Endothelial cell of umbilical vein (primary cell): ENCODE measurements around the gene DYNLRB2. TPM values are rescaled to one million over a fixed set of nuclear protein-coding genes. Genes with fewer than 3 reads are reported as not detected.

ENCODE experiments used
- BruUV-seq: library from RNA; stranded (reverse); fragments of 400-500 nt; replicated peaks from 2 replicates; lab custom pipeline; 2021; lab: Mats Ljungman, UMichigan
- CTCF ChIA-PET: fragments of 300-600, 350-600 bp; sonication (Branson Sonifier 250); formaldehyde crosslinking; loops from one replicate; lab custom pipeline; 2021; ENCODE audit warnings: antibody characterized with exemption, inconsistent platforms; lab: Charles Lee
- POLR2A ChIA-PET: fragments of 300-600, 350-600 bp; sonication (Branson Sonifier 250); formaldehyde crosslinking; loops from one replicate; lab custom pipeline; 2021; ENCODE audit warnings: antibody characterized with exemption, inconsistent platforms; lab: Charles Lee
- DNase-seq: peaks from one replicate; pipeline ENCODE4 v3.0.0-alpha.2; 2011; ENCODE audit warnings: low read depth, low spot score
- FAIRE-seq: peaks from 2 replicates; lab custom pipeline; 2011; peaks lifted over from hg19 to GRCh38; lab: Jason Lieb, UNC
- H2AFZ ChIP-seq: 2 replicates; pipeline ENCODE4 v1.6.0; 2012; ENCODE audit warnings: low read depth, low read length, control low read depth, inconsistent platforms
- H3K27ac ChIP-seq: 2 replicates; pipeline ENCODE4 v1.5.1; 2011; ENCODE audit warnings: low read depth, mild to moderate bottlenecking, control low read depth, low read length, moderate library complexity; ENCODE audit not compliant: insufficient read depth
- H3K27me3 ChIP-seq, 2 experiments: 2 replicates each; pipeline versions ENCODE4 v1.6.0 to v1.6.1; 2011; ENCODE audit warnings: low read length in 2 of 2, mixed read lengths in 1 of 2; ENCODE audit not compliant: control insufficient read depth in 2 of 2, insufficient read depth in 2 of 2
- H3K36me3 ChIP-seq, 2 experiments: 2 replicates in 1 of 2; 3 replicates in 1 of 2; pipeline ENCODE4 v1.5.1; 2011; ENCODE audit warnings: low read length in 2 of 2, mild to moderate bottlenecking in 1 of 2, moderate library complexity in 1 of 2; ENCODE audit not compliant: control insufficient read depth in 2 of 2, insufficient read depth in 2 of 2; ENCODE audit errors: extremely low read depth in 1 of 2
- H3K4me1 ChIP-seq: 3 replicates; pipeline ENCODE4 v1.5.1; 2011; ENCODE audit warnings: mild to moderate bottlenecking, low read length; ENCODE audit not compliant: control insufficient read depth, insufficient read depth; ENCODE audit errors: extremely low read depth
- H3K4me2 ChIP-seq: 2 replicates; pipeline ENCODE4 v1.6.1; 2011; ENCODE audit warnings: low read length, control low read depth, mixed read lengths; ENCODE audit not compliant: insufficient read depth
- H3K4me3 ChIP-seq, 3 experiments: fragments of 200-600 bp in 1 of 3; sonication (generic), shearing (Covaris generic) in 1 of 3; replicated peaks in 1 of 3; 2 replicates each; pipeline ENCODE4 v1.5.1; 2011 to 2016; ENCODE audit warnings: control low read depth in 3 of 3, low read length in 3 of 3, mild to moderate bottlenecking in 2 of 3, inconsistent platforms in 1 of 3, low read depth in 1 of 3, moderate library complexity in 1 of 3; ENCODE audit not compliant: insufficient read depth in 1 of 3
- H3K79me2 ChIP-seq: 2 replicates; pipeline ENCODE4 v1.6.0; 2012; ENCODE audit warnings: low read length, inconsistent platforms; ENCODE audit not compliant: control insufficient read depth, insufficient read depth
- H3K9ac ChIP-seq: replicated peaks from 2 replicates; pipeline ENCODE3; 2011; ENCODE audit warnings: low read length, control low read depth; ENCODE audit not compliant: insufficient read depth; ENCODE audit errors: extremely low read depth
- H3K9me1 ChIP-seq: replicated peaks from 3 replicates; pipeline ENCODE4 v1.6.0; 2011; ENCODE audit warnings: mild to moderate bottlenecking, low read length; ENCODE audit not compliant: control insufficient read depth, insufficient read depth; ENCODE audit errors: extremely low read depth
- H3K9me3 ChIP-seq: replicated peaks from 2 replicates; pipeline ENCODE4 v1.5.1; 2012; ENCODE audit warnings: low read length, inconsistent platforms; ENCODE audit not compliant: control insufficient read depth, insufficient read depth
- H4K20me1 ChIP-seq: replicated peaks from 2 replicates; pipeline ENCODE3; 2011; ENCODE audit warnings: mild to moderate bottlenecking, low read length; ENCODE audit not compliant: control insufficient read depth, insufficient read depth; ENCODE audit errors: extremely low read depth
- EZH2 ChIP-seq: IDR thresholded peaks from 2 replicates; pipeline ENCODE4 v1.6.1; 2012; ENCODE audit warnings: borderline replicate concordance, low read depth, mild to moderate bottlenecking, moderate library complexity, low read length, inconsistent platforms; ENCODE audit not compliant: severe bottlenecking
- FOS ChIP-seq: IDR thresholded peaks from 2 replicates; pipeline ENCODE4 v1.6.1; 2011; ENCODE audit warnings: mild to moderate bottlenecking, low read length, moderate library complexity, borderline replicate concordance; ENCODE audit not compliant: insufficient read depth
- JUN ChIP-seq: IDR thresholded peaks from 2 replicates; pipeline ENCODE4 v1.6.1; 2011; ENCODE audit warnings: borderline replicate concordance, low read depth; ENCODE audit not compliant: insufficient read length, insufficient read depth
- MYC ChIP-seq: IDR thresholded peaks from one replicate; pipeline ENCODE4 v1.6.1; 2011; ENCODE audit warnings: mild to moderate bottlenecking, low read depth, low read length
- POLR2A ChIP-seq: IDR thresholded peaks from 2 replicates; pipeline ENCODE4 v1.6.1; 2012; ENCODE audit warnings: low read depth, mild to moderate bottlenecking, control low read depth, low read length
- POLR2AphosphoS5 ChIP-seq: IDR thresholded peaks from 2 replicates; pipeline ENCODE4 v1.6.1; 2012; ENCODE audit warnings: low read depth, mild to moderate bottlenecking, control low read depth, low read length, moderate library complexity; ENCODE audit not compliant: insufficient read depth
- dilution Hi-C: fragments of 300-500 bp; cut with MboI; formaldehyde crosslinking; loops from one replicate; pipeline ENCODE4 v1.15.0; 2019; ENCODE audit warnings: low sequenced_read_pairs; ENCODE audit not compliant: extremely low pct_ligation_motif_present
- intact Hi-C: fragments of 100-400 bp; cut with micrococcal nuclease; formaldehyde crosslinking; loops from one replicate; pipeline ENCODE4 v1.10.0; 2022
- polyA plus RNA-seq, 4 experiments: library from polyadenylated mRNA; depleted of rRNA in 3 of 4; stranded (reverse) in 3 of 4; unstranded in 1 of 4; fragments of >200 nt; gene quantifications; 2 replicates each; pipeline versions ENCODE4 v1.2.1 to v1.2.3, GENCODE V29; 2011 to 2012; ENCODE audit warnings: missing spikeins in 1 of 4
- total RNA-seq: library from RNA; stranded (reverse); gene quantifications from 2 replicates; pipeline ENCODE4 v1.2.3, GENCODE V29; 2021
- TF ChIP-seq, protein P1 (sequence below), 2 donors: IDR thresholded peaks; 1 replicate in 1 of 2; 2 replicates in 1 of 2; pipeline ENCODE4 v1.5.1; 2011; ENCODE audit warnings: low read length in 2 of 2, mild to moderate bottlenecking in 2 of 2, moderate library complexity in 2 of 2, control low read depth in 1 of 2, inconsistent platforms in 1 of 2, low read depth in 1 of 2; ENCODE audit not compliant: insufficient read depth in 1 of 2; ENCODE audit errors: extremely low read depth in 1 of 2

The DYNLRB2 gene
- total and polyA plus RNA-seq, 2 donors (not counting 3 experiments of a cell fraction or from before 2014, with no cell fraction given) = not detected

DNA sequence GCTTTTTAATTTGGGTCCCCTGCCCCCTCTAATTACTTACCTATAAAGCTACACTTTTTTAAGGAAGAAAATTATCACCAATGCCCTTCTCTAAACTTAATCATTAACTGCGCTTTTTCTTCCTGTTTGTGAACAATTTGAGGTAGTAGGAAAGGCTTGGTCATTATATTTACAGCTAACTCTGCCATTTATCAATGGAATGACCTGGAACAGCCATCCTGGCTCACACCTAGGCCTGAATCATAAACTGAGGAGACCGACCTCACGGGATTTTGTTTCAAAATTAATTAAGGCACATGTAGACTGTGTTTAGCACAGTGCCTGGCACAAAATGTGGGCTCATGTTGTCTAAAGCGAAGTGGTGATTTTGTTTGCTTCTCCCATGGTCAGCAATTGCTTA, 15.4 kb upstream of the DYNLRB2 start:
- BruUV-seq = no TSS peak
- no peaks in the 10 kb centered on the region for H3K4me1 ChIP-seq
- H3K27me3 ChIP-seq = peaks cover 7 to 18% of the 10 kb centered on the region in 2 experiments
- H3K4me2 ChIP-seq = no peak overlapping the region
- H3K9me3 ChIP-seq = no peaks in the 10 kb centered on the region
- no peak overlapping the region for H3K9ac ChIP-seq
- no peaks in the 10 kb centered on the region for H4K20me1 ChIP-seq
- intact Hi-C loops = loop anchor here (5.0 kb wide), 2 partner anchors 923 to 1212 kb away; partner anchors contain the start of gene MAF
- no peaks in the 10 kb centered on the region for H3K36me3 ChIP-seq
- ChIA-PET POLR2A (no interaction called here), CTCF (interaction anchor here (0.7 to 4.9 kb wide), 8 partner anchors 59 to 424 kb away, joined by 3 to 55 read pairs (median 7); no protein-coding TSS in a partner anchor)
- FAIRE-seq (no peak), DNase-seq (no peak)
- H3K9me1 ChIP-seq = no peaks in the 10 kb centered on the region
- no peak overlapping the region for H3K4me3 ChIP-seq
- no peak overlapping the region for H3K27ac ChIP-seq
- TF ChIP-seq POLR2A (no peak), JUN (no peak), EZH2 (no peak), POLR2AphosphoS5 (no peak)
- no peaks in the 10 kb centered on the region for H3K79me2 ChIP-seq
- dilution Hi-C loops = no loop called here
- H2AFZ ChIP-seq = no peak overlapping the region

DNA sequence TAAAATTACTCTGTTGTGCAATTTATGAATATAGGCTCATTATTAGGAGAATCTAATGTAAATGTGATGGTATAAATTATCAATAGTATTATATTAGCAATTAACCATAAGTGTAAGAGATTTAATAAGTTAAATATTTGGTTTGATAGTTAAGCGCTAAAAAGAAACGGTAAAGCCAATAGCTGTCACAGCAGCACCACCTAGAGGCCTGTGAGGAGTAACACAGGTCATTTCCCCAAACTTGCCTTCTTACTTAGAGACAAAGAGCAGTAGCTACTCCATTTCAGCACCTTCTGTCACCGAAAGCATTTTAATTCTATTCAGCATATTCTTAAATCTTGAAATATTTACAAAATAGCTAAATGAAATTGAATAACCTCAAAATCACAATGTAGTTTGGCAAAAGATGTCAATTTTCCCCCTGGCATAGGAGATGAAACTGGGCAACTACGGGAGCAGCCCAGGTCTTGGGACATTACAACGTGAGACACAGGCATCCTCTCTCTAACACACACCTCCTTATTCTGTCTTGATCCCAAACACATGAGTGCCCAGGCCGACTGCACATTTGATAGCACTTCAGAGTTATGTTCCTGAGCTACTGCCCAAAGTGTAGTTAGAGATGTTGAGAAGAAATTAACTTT, 14.3 kb upstream of the DYNLRB2 start:
- DNase-seq (peak; percentile 66), FAIRE-seq (peak; percentile 85)
- Histone ChIP-seq H3K9me3 (no peaks in the 10 kb centered on the region), H3K79me2 (no peaks in the 10 kb centered on the region), H4K20me1 (no peaks in the 10 kb centered on the region), H3K36me3 (no peaks in the 10 kb centered on the region), H3K4me1 (no peaks in the 10 kb centered on the region), H3K9me1 (no peaks in the 10 kb centered on the region), H3K4me3 (no peak overlapping the region), H3K27me3 (peaks cover 6 to 26% of the 10 kb centered on the region in 2 experiments), H3K9ac (no peak overlapping the region), H3K27ac (no peak overlapping the region), H3K4me2 (no peak overlapping the region), H2AFZ (no peak overlapping the region)
- BruUV-seq = no TSS peak
- ChIA-PET POLR2A (no interaction called here), CTCF (interaction anchor here (0.7 to 4.9 kb wide), 70 partner anchors 9 to 1670 kb away, joined by 3 to 91 read pairs (median 5); partner anchors contain the start of gene DYNLRB2)
- dilution Hi-C loops = no loop called here
- no peak for TF ChIP-seq POLR2AphosphoS5
- no peak for TF ChIP-seq MYC
- no peak for TF ChIP-seq JUN
- no peak for TF ChIP-seq FOS
- no peak for TF ChIP-seq EZH2
- TF ChIP-seq, protein P1, sequence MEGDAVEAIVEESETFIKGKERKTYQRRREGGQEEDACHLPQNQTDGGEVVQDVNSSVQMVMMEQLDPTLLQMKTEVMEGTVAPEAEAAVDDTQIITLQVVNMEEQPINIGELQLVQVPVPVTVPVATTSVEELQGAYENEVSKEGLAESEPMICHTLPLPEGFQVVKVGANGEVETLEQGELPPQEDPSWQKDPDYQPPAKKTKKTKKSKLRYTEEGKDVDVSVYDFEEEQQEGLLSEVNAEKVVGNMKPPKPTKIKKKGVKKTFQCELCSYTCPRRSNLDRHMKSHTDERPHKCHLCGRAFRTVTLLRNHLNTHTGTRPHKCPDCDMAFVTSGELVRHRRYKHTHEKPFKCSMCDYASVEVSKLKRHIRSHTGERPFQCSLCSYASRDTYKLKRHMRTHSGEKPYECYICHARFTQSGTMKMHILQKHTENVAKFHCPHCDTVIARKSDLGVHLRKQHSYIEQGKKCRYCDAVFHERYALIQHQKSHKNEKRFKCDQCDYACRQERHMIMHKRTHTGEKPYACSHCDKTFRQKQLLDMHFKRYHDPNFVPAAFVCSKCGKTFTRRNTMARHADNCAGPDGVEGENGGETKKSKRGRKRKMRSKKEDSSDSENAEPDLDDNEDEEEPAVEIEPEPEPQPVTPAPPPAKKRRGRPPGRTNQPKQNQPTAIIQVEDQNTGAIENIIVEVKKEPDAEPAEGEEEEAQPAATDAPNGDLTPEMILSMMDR (IDR thresholded peaks at IDR 0.05; ENCODE audit: extremely low read depth in 1 of 2, insufficient read depth in 1 of 2, low read depth in 1 of 2, low read length in 2 of 2) = peak; percentile 63 to 75
- no peak for TF ChIP-seq POLR2A
- intact Hi-C loops = loop anchor here (1.0 to 5.0 kb wide), 5 partner anchors 298 to 1211 kb away; partner anchors contain the start of gene MAF
